Liver (tissue), 9 donors: Measurements from ENCODE around the gene TSEN34. TPM values are rescaled to one million over a fixed set of nuclear protein-coding genes. Genes with fewer than 3 reads are reported as not detected.

Experiments used
- DNase-seq: peaks from one replicate; pipeline ENCODE4 v3.0.0-alpha.2; 2017; ENCODE audit warnings: low spot score
- H3K27ac ChIP-seq, 2 donors: one replicate each; pipeline ENCODE4 v1.7.0; 2013; ENCODE audit warnings: inconsistent platforms in 2 of 2, low read length in 2 of 2, control low read depth in 1 of 2, low read depth in 1 of 2, mild to moderate bottlenecking in 1 of 2
- H3K27me3 ChIP-seq, 4 donors: one replicate each; pipeline versions ENCODE4 v1.6.1 to v1.7.0; 2013; ENCODE audit warnings: low read length in 3 of 4, inconsistent platforms in 1 of 4, mild to moderate bottlenecking in 1 of 4, moderate library complexity in 1 of 4; ENCODE audit not compliant: control insufficient read depth in 4 of 4, insufficient read depth in 4 of 4
- H3K36me3 ChIP-seq, 4 donors: one replicate each; pipeline versions ENCODE4 v1.6.1 to v1.7.0; 2013; ENCODE audit warnings: low read length in 3 of 4, mild to moderate bottlenecking in 3 of 4, low read depth in 1 of 4, moderate library complexity in 1 of 4; ENCODE audit not compliant: control insufficient read depth in 4 of 4, insufficient read depth in 3 of 4
- H3K4me1 ChIP-seq, 4 donors: one replicate each; pipeline versions ENCODE4 v1.6.1 to v1.7.0; 2013; ENCODE audit warnings: low read length in 3 of 4, mild to moderate bottlenecking in 3 of 4, moderate library complexity in 1 of 4; ENCODE audit not compliant: control insufficient read depth in 4 of 4, insufficient read depth in 4 of 4
- H3K4me3 ChIP-seq, 3 donors: one replicate each; pipeline versions ENCODE4 v1.6.1 to v1.7.0; 2013; ENCODE audit warnings: low read length in 3 of 3, control low read depth in 1 of 3, low read depth in 1 of 3, mild to moderate bottlenecking in 1 of 3
- H3K9ac ChIP-seq, 2 donors: one replicate each; pipeline ENCODE4 v1.7.0; 2013; ENCODE audit warnings: low read length in 2 of 2, mild to moderate bottlenecking in 2 of 2, moderate library complexity in 2 of 2, control low read depth in 1 of 2, low read depth in 1 of 2
- H3K9me3 ChIP-seq, 4 donors: one replicate each; pipeline versions ENCODE4 v1.6.1 to v1.7.0; 2013; ENCODE audit warnings: low read length in 3 of 4; ENCODE audit not compliant: control insufficient read depth in 4 of 4
- ATF3 ChIP-seq: IDR thresholded peaks from 2 replicates; pipeline ENCODE4 v1.6.1; 2016; ENCODE audit warnings: antibody characterized with exemption
- CTCF ChIP-seq: fragments of 150-350 bp; IDR thresholded peaks from 2 replicates; pipeline ENCODE4 v1.5.1; 2017; ENCODE audit warnings: improper control_type of control experiment, low read depth, low read length; ENCODE audit not compliant: missing input control
- EGR1 ChIP-seq, 2 donors: IDR thresholded peaks; 2 replicates each; pipeline ENCODE4 v1.6.1; 2016 to 2018; ENCODE audit warnings: antibody characterized with exemption in 2 of 2, low read depth in 2 of 2
- FOXA1 ChIP-seq: IDR thresholded peaks from 2 replicates; pipeline ENCODE4 v1.6.1; 2016; ENCODE audit warnings: antibody characterized with exemption
- FOXA2 ChIP-seq: IDR thresholded peaks from 2 replicates; pipeline ENCODE4 v1.6.1; 2016; ENCODE audit warnings: antibody characterized with exemption
- GABPA ChIP-seq, 2 donors: IDR thresholded peaks in 1 of 2; conservative IDR thresholded peaks in 1 of 2; 2 replicates each; pipeline ENCODE4 v1.6.1; 2016; ENCODE audit warnings: antibody characterized with exemption in 2 of 2, mild to moderate bottlenecking in 1 of 2, moderate library complexity in 1 of 2
- HNF4A ChIP-seq, 2 donors: conservative IDR thresholded peaks; 2 replicates each; pipeline ENCODE4 v1.6.1; 2016; ENCODE audit warnings: antibody characterized with exemption in 2 of 2, mild to moderate bottlenecking in 2 of 2
- HNF4G ChIP-seq: IDR thresholded peaks from 2 replicates; pipeline ENCODE4 v1.6.1; 2016; ENCODE audit warnings: antibody characterized with exemption
- JUND ChIP-seq, 2 donors: IDR thresholded peaks; 2 replicates each; pipeline ENCODE4 v1.6.1; 2016; ENCODE audit warnings: antibody characterized with exemption in 2 of 2
- MAX ChIP-seq: IDR thresholded peaks from 2 replicates; pipeline ENCODE4 v1.6.1; 2016; ENCODE audit warnings: antibody characterized with exemption
- NR2F2 ChIP-seq: IDR thresholded peaks from 2 replicates; pipeline ENCODE4 v1.6.1; 2016; ENCODE audit warnings: antibody characterized with exemption
- RAD21 ChIP-seq, 2 donors: IDR thresholded peaks; 2 replicates each; pipeline ENCODE4 v1.6.1; 2016; ENCODE audit warnings: antibody characterized with exemption in 2 of 2, mild to moderate bottlenecking in 2 of 2
- REST ChIP-seq: IDR thresholded peaks from 2 replicates; pipeline ENCODE4 v1.6.1; 2016; ENCODE audit warnings: antibody characterized with exemption, mild to moderate bottlenecking
- RXRA ChIP-seq, 2 donors: IDR thresholded peaks; 2 replicates each; pipeline ENCODE4 v1.6.1; 2017 to 2018; ENCODE audit warnings: antibody characterized with exemption in 2 of 2, mild to moderate bottlenecking in 1 of 2
- SP1 ChIP-seq: IDR thresholded peaks from 2 replicates; pipeline ENCODE4 v1.6.1; 2018; ENCODE audit warnings: antibody characterized with exemption, mild to moderate bottlenecking
- TAF1 ChIP-seq: conservative IDR thresholded peaks from 2 replicates; pipeline ENCODE4 v1.6.1; 2016; ENCODE audit warnings: antibody characterized with exemption, mild to moderate bottlenecking
- YY1 ChIP-seq: IDR thresholded peaks from 2 replicates; pipeline ENCODE4 v1.6.1; 2016; ENCODE audit warnings: antibody characterized with exemption, mild to moderate bottlenecking
- ZBTB33 ChIP-seq: IDR thresholded peaks from 2 replicates; pipeline ENCODE4 v1.6.1; 2016; ENCODE audit warnings: antibody characterized with exemption
- WGBS: extraction: QIAGEN DNeasy Blood & Tissue Kit; methylation state at CpG from one replicate; pipeline ENCODE4 v1.1.7; 2013; 5-methylcytosine and 5-hydroxymethylcytosine counted together
- polyA plus RNA-seq, 2 donors: library from polyadenylated mRNA; stranded (reverse) in 1 of 2; unstranded in 1 of 2; fragments of 200-250 nt in 1 of 2; fragments of >200 nt in 1 of 2; fragmentation: Nextera tagmentation in 1 of 2; extraction: Ambion mirVana in 1 of 2; gene quantifications; one replicate each; pipeline versions ENCODE4 v1.2.1 to v1.2.3, GENCODE V29; 2013 to 2015
- total RNA-seq, 2 donors: library from RNA; depleted of rRNA; stranded (reverse); fragments of >200 nt; gene quantifications; one replicate each; pipeline ENCODE4 v1.2.3, GENCODE V29; 2014
- donor health status: healthy.
- donor health status: healthy.
- donor health status: healthy.
- donor health status: healthy.
- donor health status: healthy.

Gene TSEN34
- total and polyA plus RNA-seq, 4 donors = 15.5 to 37.9 (median 24.6) TPM

GRCh38 chr19:54173951-54174834 lies 16.9 kb upstream of the TSEN34 start:
- no peak for TF ChIP-seq FOXA2
- no peak for TF ChIP-seq RAD21 (IDR thresholded peaks at IDR 0.05)
- TF ChIP-seq ATF3 = no peak
- no peak for TF ChIP-seq ZBTB33
- no peak for TF ChIP-seq REST
- TF ChIP-seq EGR1 (IDR thresholded peaks at IDR 0.05; ENCODE audit: low read depth in 2 of 2) = no peak
- TF ChIP-seq YY1 = no peak
- TF ChIP-seq CTCF = no peak
- TF ChIP-seq FOXA1 = no peak
- TF ChIP-seq RXRA (IDR thresholded peaks at IDR 0.05) = no peak
- TF ChIP-seq JUND (IDR thresholded peaks at IDR 0.05) = no peak
- no peak for TF ChIP-seq GABPA (IDR thresholded peaks at IDR 0.05 in 1 of 2, conservative IDR thresholded peaks at IDR 0.05 in 1 of 2)
- no peak for TF ChIP-seq TAF1
- no peak for TF ChIP-seq NR2F2
- no peak for TF ChIP-seq HNF4G
- no peak for TF ChIP-seq HNF4A (conservative IDR thresholded peaks at IDR 0.05)
- no peak for TF ChIP-seq MAX
- no peak for TF ChIP-seq SP1
- H3K9ac ChIP-seq = no peak overlapping the region
- H3K27me3 ChIP-seq = no peaks in the 10 kb centered on the region
- no peaks in the 10 kb centered on the region for H3K9me3 ChIP-seq
- H3K4me1 ChIP-seq = no peaks in the 10 kb centered on the region
- H3K4me3 ChIP-seq = no peak overlapping the region
- H3K36me3 ChIP-seq = peaks cover 0 to 6% (median 2%) of the 10 kb centered on the region in 4 donors
- no peak for DNase-seq
- H3K27ac ChIP-seq = no peak overlapping the region
- WGBS = 86% methylated on average over 25 of the region's 25 CpGs
